Liver (tissue), 3 donors: ENCODE results near the gene COL23A1.

Experiments used
- CTCF ChIP-seq: fragments of 150-350 bp; IDR thresholded peaks from 2 replicates; pipeline ENCODE4 v1.5.1; 2017; ENCODE audit warnings: improper control_type of control experiment, low read depth, low read length; ENCODE audit not compliant: missing input control
- JUND ChIP-seq, 2 donors: IDR thresholded peaks; 2 replicates each; pipeline ENCODE4 v1.6.1; 2016; ENCODE audit warnings: antibody characterized with exemption in 2 of 2
- RAD21 ChIP-seq, 2 donors: IDR thresholded peaks; 2 replicates each; pipeline ENCODE4 v1.6.1; 2016; ENCODE audit warnings: antibody characterized with exemption in 2 of 2, mild to moderate bottlenecking in 2 of 2
- REST ChIP-seq: IDR thresholded peaks from 2 replicates; pipeline ENCODE4 v1.6.1; 2016; ENCODE audit warnings: antibody characterized with exemption, mild to moderate bottlenecking
- SP1 ChIP-seq: IDR thresholded peaks from 2 replicates; pipeline ENCODE4 v1.6.1; 2018; ENCODE audit warnings: antibody characterized with exemption, mild to moderate bottlenecking
- ZBTB33 ChIP-seq: IDR thresholded peaks from 2 replicates; pipeline ENCODE4 v1.6.1; 2016; ENCODE audit warnings: antibody characterized with exemption
- donor health status: healthy.
- donor health status: healthy.

GRCh38 chr5:178241688-178242231, 348.4 kb downstream of the COL23A1 start:
- TF ChIP-seq CTCF = no peak
- no peak for TF ChIP-seq RAD21 (IDR thresholded peaks at IDR 0.05)
- TF ChIP-seq ZBTB33 = no peak
- TF ChIP-seq SP1 = no peak
- TF ChIP-seq REST = no peak
- no peak for TF ChIP-seq JUND (IDR thresholded peaks at IDR 0.05)
